G401 (cell line): Measurements from ENCODE around the gene KRTAP3-3. TPM values are rescaled to one million over a fixed set of nuclear protein-coding genes. Genes with fewer than 3 reads are reported as not detected.
A peak's percentile ranks its signal among the peaks of the same experiment; 100 is the strongest.
"Not testable (repeated sequence)": the region's sequence is repeated elsewhere in the genome, so short reads cannot be mapped to it uniquely, and the experiment has no call there.

Experiments
- DNase-seq: peaks from one replicate; pipeline ENCODE4 v3.0.0-alpha.2; 2015; ENCODE audit warnings: low spot score
- in situ Hi-C: cut with HindIII; loops from 2 replicates; pipeline ENCODE4 v1.10.0; 2016; ENCODE audit warnings: low sequenced_read_pairs, mixed read lengths
- total RNA-seq: library from RNA; depleted of rRNA; stranded (reverse); fragments of >200 nt; shearing (Covaris generic); gene quantifications from 2 replicates; pipeline ENCODE4 v1.2.3, GENCODE V29; 2014

Gene KRTAP3-3
- total RNA-seq, 1 experiment from 2014 or later, result not detected

- no peak for DNase-seq
Measured at GRCh38 chr17:41009301-41009760, 15.4 kb upstream of the KRTAP3-3 start.

GRCh38 chr17:41008811-41009210 lies 14.8 kb upstream of the KRTAP3-3 start, which contains the start of gene KRTAP3-1:
Gene KRTAP3-1 (minus strand): TSS chr17:41009128. CDS start chr17:41009074, 54 bp downstream.
- peak; percentile 47 for DNase-seq
- in situ Hi-C loops, result no loop called here

More at GRCh38 chr17:41009301-41009760, 15.4 kb upstream of the KRTAP3-3 start:
- in situ Hi-C loops, result no loop called here

- DNase-seq, result no peak
- in situ Hi-C loops, result no loop called here
Measured at GRCh38 chr17:41004397-41004796, 10.4 kb upstream of the KRTAP3-3 start.

GRCh38 chr17:41003926-41004325 lies 10.0 kb upstream of the KRTAP3-3 start:
- no peak for DNase-seq
- in situ Hi-C loops, result no loop called here

GRCh38 chr17:41002814-41003213 lies 8.8 kb upstream of the KRTAP3-3 start:
- DNase-seq, result no peak

GRCh38 chr17:41001795-41002194 lies 7.8 kb upstream of the KRTAP3-3 start:
- no peak for DNase-seq
- in situ Hi-C loops, result no loop called here

More at GRCh38 chr17:41002814-41003213, 8.8 kb upstream of the KRTAP3-3 start:
- in situ Hi-C loops, result no loop called here

GRCh38 chr17:40999563-40999962 lies 5.6 kb upstream of the KRTAP3-3 start, which contains the start of gene KRTAP3-2:
Gene KRTAP3-2 (minus strand): TSS chr17:40999906. CDS start chr17:40999853, 53 bp downstream.
- not testable (repeated sequence) for DNase-seq

GRCh38 chr17:40997361-40997760 lies 3.4 kb upstream of the KRTAP3-3 start:
- DNase-seq, result no peak
- in situ Hi-C loops, result no loop called here

More at GRCh38 chr17:40999563-40999962, 5.6 kb upstream of the KRTAP3-3 start, which contains the start of gene KRTAP3-2:
- in situ Hi-C loops, result not testable (repeated sequence)

GRCh38 chr17:40996829-40997228 lies 2.9 kb upstream of the KRTAP3-3 start:
- DNase-seq, result no peak
- in situ Hi-C loops, result no loop called here

- DNase-seq, result peak; percentile 64
- in situ Hi-C loops, result no loop called here
Measured at GRCh38 chr17:40995116-40995515, 1.2 kb upstream of the KRTAP3-3 start.

GRCh38 chr17:40993084-40993483 lies 880 bp downstream of the KRTAP3-3 start:
- in situ Hi-C loops, result no loop called here
- DNase-seq, result no peak

- in situ Hi-C loops, result no loop called here
- no peak for DNase-seq
Measured at GRCh38 chr17:40992666-40993065, 1.3 kb downstream of the KRTAP3-3 start.

GRCh38 chr17:40986920-40987319 lies 7.0 kb downstream of the KRTAP3-3 start:
- in situ Hi-C loops, result no loop called here
- no peak for DNase-seq

- no peak for DNase-seq
- in situ Hi-C loops, result no loop called here
Measured at GRCh38 chr17:40984226-40984625, 9.7 kb downstream of the KRTAP3-3 start, which contains the start of gene KRT40. Gene KRT40 (minus strand): TSS chr17:40984326. CDS start chr17:40984273, 53 bp downstream.

- in situ Hi-C loops, result no loop called here
- DNase-seq, result no peak
Measured at GRCh38 chr17:40981115-40981514, 12.8 kb downstream of the KRTAP3-3 start.

GRCh38 chr17:40980596-40980995 lies 13.4 kb downstream of the KRTAP3-3 start:
- in situ Hi-C loops, result no loop called here
- peak; percentile 40 for DNase-seq

GRCh38 chr17:40980117-40980516 lies 13.8 kb downstream of the KRTAP3-3 start:
- DNase-seq, result no peak
- in situ Hi-C loops, result no loop called here

- in situ Hi-C loops, result no loop called here
- no peak for DNase-seq
Measured at GRCh38 chr17:40978575-40979151, 15.3 kb downstream of the KRTAP3-3 start.

GRCh38 chr17:40975516-40975915 lies 18.4 kb downstream of the KRTAP3-3 start:
- in situ Hi-C loops, result no loop called here
- DNase-seq, result no peak

GRCh38 chr17:40974366-40974765 lies 19.6 kb downstream of the KRTAP3-3 start:
- DNase-seq, result no peak
- in situ Hi-C loops, result no loop called here

GRCh38 chr17:40967582-40967981 lies 26.4 kb downstream of the KRTAP3-3 start:
- DNase-seq, result no peak
- in situ Hi-C loops, result no loop called here
